H9 (cell line): ENCODE data around the gene FAM3A. TPM values are rescaled to one million over a fixed set of nuclear protein-coding genes. Genes with fewer than 3 reads are reported as not detected.

Experiments used
- DNase-seq: peaks from one replicate; pipeline ENCODE4 v3.0.0-alpha.2; 2017
- H2AFZ ChIP-seq: one replicate; pipeline ENCODE4 v1.6.1; 2013; ENCODE audit warnings: mild to moderate bottlenecking, low read length, control low read depth, moderate library complexity
- H2AK5ac ChIP-seq: 2 replicates; pipeline ENCODE4 v1.6.1; 2013; ENCODE audit warnings: low read length, control low read depth, mixed read lengths; ENCODE audit not compliant: insufficient read length
- H2BK120ac ChIP-seq: one replicate; pipeline ENCODE4 v1.6.1; 2013; ENCODE audit warnings: low read depth, mild to moderate bottlenecking, low read length, control low read depth, inconsistent platforms; ENCODE audit not compliant: poor library complexity, severe bottlenecking
- H2BK12ac ChIP-seq: 2 replicates; pipeline ENCODE4 v1.6.1; 2013; ENCODE audit warnings: low read length, control low read depth, mixed read lengths, low read depth; ENCODE audit not compliant: insufficient read length
- H2BK15ac ChIP-seq: 2 replicates; pipeline ENCODE4 v1.6.1; 2013; ENCODE audit warnings: low read depth, low read length, control low read depth
- H2BK20ac ChIP-seq: one replicate; pipeline ENCODE4 v1.6.1; 2013; ENCODE audit warnings: low read depth, mild to moderate bottlenecking, low read length, control low read depth, inconsistent platforms; ENCODE audit not compliant: poor library complexity, severe bottlenecking
- H2BK5ac ChIP-seq: 2 replicates; pipeline ENCODE4 v1.6.1; 2013; ENCODE audit warnings: low read length, control low read depth, mixed read lengths; ENCODE audit not compliant: insufficient read length
- H3K14ac ChIP-seq: 2 replicates; pipeline ENCODE4 v1.6.1; 2013; ENCODE audit warnings: low read length, control low read depth; ENCODE audit not compliant: insufficient read depth
- H3K18ac ChIP-seq: 2 replicates; pipeline ENCODE4 v1.6.1; 2013; ENCODE audit warnings: low read depth, mild to moderate bottlenecking, mixed read lengths, low read length, control low read depth; ENCODE audit not compliant: insufficient read length
- H3K23ac ChIP-seq: 2 replicates; pipeline ENCODE4 v1.6.1; 2013; ENCODE audit warnings: low read length, control low read depth, mixed read lengths, low read depth; ENCODE audit not compliant: insufficient read length
- H3K23me2 ChIP-seq: 2 replicates; pipeline ENCODE4 v1.6.1; 2013; ENCODE audit warnings: low read depth, mild to moderate bottlenecking, mixed read lengths, low read length, control low read depth; ENCODE audit not compliant: insufficient read length, poor library complexity, severe bottlenecking
- H3K27ac ChIP-seq: 2 replicates; pipeline ENCODE4 v1.5.1; 2013; ENCODE audit warnings: low read length, control low read depth, mixed read lengths, low read depth; ENCODE audit not compliant: insufficient read length
- H3K27me3 ChIP-seq: 2 replicates; pipeline ENCODE4 v1.6.1; 2013; ENCODE audit warnings: low read length, control low read depth, inconsistent platforms; ENCODE audit not compliant: insufficient read depth
- H3K4ac ChIP-seq: 2 replicates; pipeline ENCODE4 v1.6.1; 2013; ENCODE audit warnings: low read depth, mild to moderate bottlenecking, control low read depth, inconsistent platforms, low read length, moderate library complexity
- H3K4me1 ChIP-seq: 2 replicates; pipeline ENCODE4 v1.6.1; 2013; ENCODE audit warnings: low read length, control low read depth, inconsistent platforms; ENCODE audit not compliant: insufficient read depth
- H3K4me2 ChIP-seq: 2 replicates; pipeline ENCODE4 v1.6.1; 2013; ENCODE audit warnings: low read length, control low read depth, mixed read lengths; ENCODE audit not compliant: insufficient read length, insufficient read depth
- H3K56ac ChIP-seq: 2 replicates; pipeline ENCODE4 v1.6.1; 2013; ENCODE audit warnings: low read depth, mild to moderate bottlenecking, mixed read lengths, low read length, control low read depth; ENCODE audit not compliant: insufficient read length
- H3K79me1 ChIP-seq: 2 replicates; pipeline ENCODE4 v1.6.1; 2013; ENCODE audit warnings: low read depth, mild to moderate bottlenecking, moderate library complexity, low read length, control low read depth, inconsistent platforms; ENCODE audit not compliant: insufficient read depth, poor library complexity, severe bottlenecking
- H3K79me2 ChIP-seq: 2 replicates; pipeline ENCODE4 v1.6.1; 2013; ENCODE audit warnings: low read length, control low read depth, inconsistent platforms; ENCODE audit not compliant: insufficient read depth
- H3K9ac ChIP-seq: 2 replicates; pipeline ENCODE4 v1.6.1; 2013; ENCODE audit warnings: low read length, control low read depth, mixed read lengths; ENCODE audit not compliant: insufficient read length; ENCODE audit errors: extremely low read depth
- H3K9me3 ChIP-seq: one replicate; pipeline ENCODE4 v1.6.1; 2013; ENCODE audit warnings: low read depth, low read length, inconsistent platforms; ENCODE audit not compliant: control insufficient read depth
- H3T11ph ChIP-seq: one replicate; pipeline ENCODE4 v1.6.1; 2013; ENCODE audit warnings: mild to moderate bottlenecking, low read length, control low read depth, inconsistent platforms
- H4K20me1 ChIP-seq: one replicate; pipeline ENCODE4 v1.6.1; 2013; ENCODE audit not compliant: control insufficient read depth, insufficient read length, insufficient read depth
- H4K5ac ChIP-seq: 2 replicates; pipeline ENCODE4 v1.6.1; 2013; ENCODE audit warnings: low read depth, mild to moderate bottlenecking, mixed read lengths, low read length, control low read depth; ENCODE audit not compliant: insufficient read length
- H4K8ac ChIP-seq: replicated peaks from 2 replicates; pipeline ENCODE4 v1.6.1; 2013; ENCODE audit warnings: low read length, control low read depth, mixed read lengths, low read depth; ENCODE audit not compliant: insufficient read length
- H4K91ac ChIP-seq: 2 replicates; pipeline ENCODE4 v1.6.1; 2013; ENCODE audit warnings: low read depth, mild to moderate bottlenecking, moderate library complexity, mixed read lengths, low read length, control low read depth; ENCODE audit not compliant: insufficient read length
- H3K27ac Mint-ChIP-seq, 3 experiments: 2 replicates in 2 of 3; 3 replicates in 1 of 3; pipeline ENCODE4 v1.8.0; 2020 to 2021; ENCODE audit warnings: mixed read lengths in 3 of 3, mild to moderate bottlenecking in 1 of 3, moderate library complexity in 1 of 3
- H3K27me3 Mint-ChIP-seq: 2 replicates; pipeline ENCODE4 v1.8.0; 2021; ENCODE audit warnings: low read depth, mild to moderate bottlenecking, moderate library complexity, mixed read lengths
- H3K36me3 Mint-ChIP-seq, 3 experiments: 2 replicates in 2 of 3; 3 replicates in 1 of 3; pipeline ENCODE4 v1.8.0; 2020 to 2021; ENCODE audit warnings: low read depth in 3 of 3, mixed read lengths in 3 of 3; ENCODE audit not compliant: insufficient read depth in 1 of 3
- H3K4me1 Mint-ChIP-seq, 2 experiments: 2 replicates each; pipeline ENCODE4 v1.8.0; 2020; ENCODE audit warnings: mixed read lengths in 2 of 2
- H3K4me3 Mint-ChIP-seq, 2 experiments: 2 replicates in 1 of 2; 3 replicates in 1 of 2; pipeline ENCODE4 v1.8.0; 2020 to 2021; ENCODE audit warnings: mild to moderate bottlenecking in 2 of 2, mixed read lengths in 2 of 2, moderate library complexity in 1 of 2
- H3K9me3 Mint-ChIP-seq, 2 experiments: 2 replicates in 1 of 2; 3 replicates in 1 of 2; pipeline ENCODE4 v1.8.0; 2020; ENCODE audit warnings: mild to moderate bottlenecking in 2 of 2, mixed read lengths in 2 of 2, moderate library complexity in 1 of 2
- CTCF ChIP-seq: fragments of 200-600 bp; sonication (generic); conservative IDR thresholded peaks from 3 replicates; pipeline ENCODE4 v1.8.0; 2021; ENCODE audit warnings: antibody characterized with exemption, mild to moderate bottlenecking
- WGBS: extraction: QIAGEN DNeasy Blood & Tissue Kit; methylation state at CpG from one replicate; pipeline ENCODE4 v1.1.7; 2013; ENCODE audit warnings: missing lambda C conversion rate, low lambda C conversion rate, mixed read lengths; ENCODE audit not compliant: insufficient read length; ENCODE audit errors: extremely low coverage; 5-methylcytosine and 5-hydroxymethylcytosine counted together
- total RNA-seq: library from RNA; stranded (reverse); gene quantifications from 2 replicates; pipeline ENCODE4 v1.2.1, GENCODE V29; 2021

FAM3A gene
- total RNA-seq, 1 experiment from 2014 or later: 22.8 TPM

GRCh38 chrX:154463611-154464220 is 52.3 kb downstream of the FAM3A start:
- Mint-ChIP-seq H3K36me3 (peaks cover 17 to 45% (median 34%) of the 10 kb centered on the region in 3 experiments; a peak in 6 of 7 replicates), H3K4me3 (no peak overlapping the region), H3K4me1 (0 out of 4 replicates have a peak, but pooled peaks cover 0 to 4% of the 10 kb centered on the region in 2 experiments), H3K9me3 (peaks cover 51 to 85% of the 10 kb centered on the region in 2 experiments), H3K27me3 (no peaks in the 10 kb centered on the region; the same call in 1 of the 2 replicates), H3K27ac (no peak overlapping the region)
- no peaks in the 10 kb centered on the region for H3K79me1 ChIP-seq
- TF ChIP-seq CTCF: no peak
- H4K91ac ChIP-seq: no peak overlapping the region
- no peak overlapping the region for H2AK5ac ChIP-seq
- no peak overlapping the region for H2BK15ac ChIP-seq
- H3K27ac ChIP-seq: no peak overlapping the region
- no CpG with 5 or more reads among the region's 36 CpGs for WGBS
- no peak overlapping the region for H3K23ac ChIP-seq
- H3K56ac ChIP-seq: no peak overlapping the region
- no peak overlapping the region for H4K8ac ChIP-seq
- H2BK5ac ChIP-seq: no peak overlapping the region
- H2BK120ac ChIP-seq: no peak overlapping the region
- peaks cover 24% of the 10 kb centered on the region for H3K9me3 ChIP-seq
- H4K20me1 ChIP-seq: no peaks in the 10 kb centered on the region
- no peak overlapping the region for H3K9ac ChIP-seq
- peaks cover 4% of the 10 kb centered on the region for H3K23me2 ChIP-seq
- no peaks in the 10 kb centered on the region for H3K4me1 ChIP-seq
- no peaks in the 10 kb centered on the region for H3K79me2 ChIP-seq
- no peaks in the 10 kb centered on the region; the same call in 1 of the 2 replicates for H3K27me3 ChIP-seq
- no peak overlapping the region for H2AFZ ChIP-seq
- H3T11ph ChIP-seq: no peak overlapping the region
- H2BK12ac ChIP-seq: no peak overlapping the region
- H3K4ac ChIP-seq: no peak overlapping the region
- H3K18ac ChIP-seq: no peak overlapping the region
- no peak overlapping the region for H4K5ac ChIP-seq
- no peak overlapping the region for H3K14ac ChIP-seq
- no peak overlapping the region for H3K4me2 ChIP-seq
- DNase-seq: no peak
- no peak overlapping the region for H2BK20ac ChIP-seq
